Activated T-cell treated with anti-CD3 and anti-CD28 coated beads, Interleukin-2, amount 50 U/mL, for 4 hours (primary cell): ENCODE data around the gene PIGQ. TPM values are rescaled to one million over a fixed set of nuclear protein-coding genes. Genes with fewer than 3 reads are reported as not detected.
A peak's percentile ranks its signal among the peaks of the same experiment; 100 is the strongest.

Experiments
- ATAC-seq, 2 donors: fragments of 200-7000 bp; cut with Tn5 transposase; one replicate each; pipeline ENCODE4 v1.10.0; 2021
- DNase-seq: peaks from one replicate; pipeline ENCODE4 v3.0.0-alpha.2; 2020
- H3K27me3 Mint-ChIP-seq: one replicate; pipeline ENCODE4 v1.8.0; 2021; ENCODE audit warnings: low read depth, mixed read lengths
- H3K36me3 Mint-ChIP-seq: one replicate; pipeline ENCODE4 v1.8.0; 2022; ENCODE audit warnings: mixed read lengths; ENCODE audit not compliant: insufficient read depth
- H3K4me1 Mint-ChIP-seq: one replicate; pipeline ENCODE4 v1.8.0; 2021; ENCODE audit warnings: low read depth, mixed read lengths
- H3K4me3 Mint-ChIP-seq: one replicate; pipeline ENCODE4 v1.8.0; 2021; ENCODE audit warnings: mild to moderate bottlenecking, moderate library complexity, mixed read lengths
- H3K9me3 Mint-ChIP-seq: one replicate; pipeline ENCODE4 v1.8.0; 2021; ENCODE audit warnings: mixed read lengths
- total RNA-seq, 3 donors: library from RNA; stranded (reverse); gene quantifications; one replicate each; pipeline ENCODE4 v1.2.1, GENCODE V29; 2021

Gene PIGQ
- total RNA-seq, 3 donors from 2014 or later: 45.0 to 47.8 (median 46.1) TPM

DNA sequence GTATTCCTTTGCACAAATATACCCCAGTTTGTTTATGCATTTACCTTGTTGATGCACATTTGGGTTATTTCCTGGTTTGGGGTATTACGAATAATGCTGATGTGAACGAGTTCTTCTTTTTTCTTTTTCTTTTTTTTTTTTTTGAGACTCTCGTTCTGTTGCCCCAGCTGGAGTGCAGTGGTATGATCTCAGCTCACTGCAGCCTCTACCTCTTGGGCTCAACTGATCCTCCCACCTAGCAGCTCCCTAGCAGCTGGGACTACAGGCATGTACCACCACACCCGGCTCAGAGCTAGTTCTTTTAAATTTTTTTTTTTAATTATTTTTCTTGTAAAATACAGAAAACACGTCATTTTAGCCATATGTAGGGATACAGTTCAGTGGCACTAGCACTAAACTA lies 34.2 kb downstream of the PIGQ start:
- Mint-ChIP-seq H3K27me3 (no peaks in the 10 kb centered on the region), H3K4me3 (no peak overlapping the region), H3K9me3 (no peaks in the 10 kb centered on the region)

DNA sequence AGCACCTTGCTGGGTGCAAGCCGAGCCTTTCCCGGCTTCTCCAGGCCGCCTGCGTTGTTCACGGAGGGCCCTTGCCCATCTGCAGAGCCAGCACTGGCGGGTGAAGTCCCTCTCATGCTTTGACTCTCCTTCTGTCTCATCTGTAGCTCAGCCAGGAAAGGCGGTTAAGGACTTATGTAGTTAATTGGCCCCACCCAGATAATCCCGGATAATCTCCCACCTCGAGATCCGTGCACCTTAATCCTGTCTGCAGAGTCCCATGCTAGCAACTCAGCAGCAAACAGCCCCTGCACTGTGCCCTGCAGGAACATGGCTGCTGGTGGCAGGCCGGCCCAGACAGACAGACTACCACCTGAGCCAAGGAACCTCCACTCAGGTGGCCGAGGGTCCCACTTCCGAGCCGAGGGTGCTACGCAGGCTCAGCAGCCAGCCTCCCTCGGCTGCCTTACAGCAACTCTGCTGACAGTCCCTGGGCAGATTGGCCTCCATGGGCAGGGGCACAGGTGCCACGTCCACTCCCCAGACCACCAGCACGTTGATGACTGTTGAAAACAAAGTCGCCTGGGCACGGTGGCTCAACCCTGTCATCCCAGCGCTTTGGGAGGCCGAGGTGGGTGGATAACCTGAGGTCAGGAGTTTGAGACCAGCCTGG lies 37.0 kb downstream of the PIGQ start:
- H3K4me3 Mint-ChIP-seq: no peak overlapping the region
- H3K9me3 Mint-ChIP-seq: no peaks in the 10 kb centered on the region
- DNase-seq (no peak), ATAC-seq (no peak)
- no peaks in the 10 kb centered on the region for H3K27me3 Mint-ChIP-seq
- H3K4me1 Mint-ChIP-seq: peaks cover 10% of the 10 kb centered on the region
- no peaks in the 10 kb centered on the region for H3K36me3 Mint-ChIP-seq

More for the DNA sequence above, 34.2 kb downstream of the PIGQ start:
- no peak for ATAC-seq
- no peak for DNase-seq
- Mint-ChIP-seq H3K36me3 (peaks cover 2% of the 10 kb centered on the region), H3K4me1 (peaks cover 6% of the 10 kb centered on the region)

DNA sequence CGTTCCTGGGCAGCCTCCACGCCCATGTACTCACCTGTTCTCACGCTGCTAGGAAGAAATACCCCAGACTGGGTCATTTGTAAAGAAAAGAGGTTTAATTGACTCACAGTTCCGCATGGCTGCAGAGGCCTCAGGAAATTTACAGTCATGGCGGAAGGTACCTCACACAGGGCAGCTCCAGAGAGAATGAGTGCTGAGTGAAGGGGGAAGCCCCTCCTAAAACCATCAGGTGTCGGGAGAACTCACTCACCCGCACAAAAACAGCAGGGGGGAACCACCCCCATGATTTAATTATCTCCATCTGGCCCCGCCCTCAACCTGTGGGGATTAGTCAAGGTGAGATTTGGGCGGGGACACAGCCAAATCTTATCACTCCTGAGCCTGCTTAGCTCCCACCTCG lies 38.3 kb downstream of the PIGQ start:
- no peaks in the 10 kb centered on the region for H3K9me3 Mint-ChIP-seq
- no peak overlapping the region for H3K4me3 Mint-ChIP-seq
- no peak for DNase-seq
- no peaks in the 10 kb centered on the region for H3K27me3 Mint-ChIP-seq
- peak; percentile 74 to 78 for ATAC-seq
- no peaks in the 10 kb centered on the region for H3K36me3 Mint-ChIP-seq
- H3K4me1 Mint-ChIP-seq: peaks cover 10% of the 10 kb centered on the region

DNA sequence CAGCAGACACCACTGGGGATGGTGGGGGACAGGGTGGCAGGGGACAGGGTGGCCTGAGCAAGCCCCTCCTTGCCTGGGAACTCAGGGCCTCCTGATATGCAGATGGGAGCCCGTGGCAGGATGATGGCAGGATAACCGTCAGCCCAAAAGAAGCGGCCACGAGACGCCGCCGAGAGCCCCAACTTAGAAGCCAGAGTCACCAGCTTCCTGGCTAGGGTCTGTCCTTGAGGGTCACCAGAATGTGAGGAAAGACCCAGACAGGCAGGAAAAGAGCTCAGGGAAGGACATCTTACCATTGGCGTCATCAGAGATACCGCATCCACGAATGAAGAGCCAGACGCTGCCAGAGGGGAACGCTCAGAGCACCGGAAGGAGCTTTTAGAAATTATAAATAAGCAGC lies 39.5 kb downstream of the PIGQ start:
- DNase-seq (no peak), ATAC-seq (no peak)
- Mint-ChIP-seq H3K9me3 (no peaks in the 10 kb centered on the region), H3K27me3 (no peaks in the 10 kb centered on the region), H3K36me3 (peaks cover 4% of the 10 kb centered on the region), H3K4me3 (no peak overlapping the region), H3K4me1 (peaks cover 8% of the 10 kb centered on the region)

DNA sequence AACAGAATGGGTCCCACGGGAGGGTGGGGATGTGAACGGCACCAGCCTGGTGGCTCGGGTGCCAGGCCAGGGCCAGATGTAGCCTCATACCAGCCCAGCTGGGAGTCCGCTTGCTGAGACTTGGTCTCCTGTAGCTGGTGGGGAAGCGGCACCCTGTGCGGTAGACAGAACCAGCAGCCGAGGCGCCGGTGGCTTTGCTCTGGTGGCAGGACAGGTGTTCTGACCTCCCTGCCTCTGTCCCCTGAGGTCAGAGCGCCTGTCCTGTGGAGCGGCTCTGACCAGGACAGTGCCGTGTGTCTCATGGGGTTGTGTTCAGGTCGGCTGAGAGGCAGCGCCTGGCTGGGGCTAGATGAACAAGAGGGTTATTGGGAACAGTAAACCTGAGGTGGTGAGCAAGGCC lies 40.2 kb downstream of the PIGQ start:
- H3K36me3 Mint-ChIP-seq: peaks cover 7% of the 10 kb centered on the region
- H3K4me3 Mint-ChIP-seq: no peak overlapping the region
- H3K9me3 Mint-ChIP-seq: no peaks in the 10 kb centered on the region
- H3K27me3 Mint-ChIP-seq: no peaks in the 10 kb centered on the region
- peaks cover 8% of the 10 kb centered on the region for H3K4me1 Mint-ChIP-seq
- ATAC-seq (no peak), DNase-seq (no peak)

DNA sequence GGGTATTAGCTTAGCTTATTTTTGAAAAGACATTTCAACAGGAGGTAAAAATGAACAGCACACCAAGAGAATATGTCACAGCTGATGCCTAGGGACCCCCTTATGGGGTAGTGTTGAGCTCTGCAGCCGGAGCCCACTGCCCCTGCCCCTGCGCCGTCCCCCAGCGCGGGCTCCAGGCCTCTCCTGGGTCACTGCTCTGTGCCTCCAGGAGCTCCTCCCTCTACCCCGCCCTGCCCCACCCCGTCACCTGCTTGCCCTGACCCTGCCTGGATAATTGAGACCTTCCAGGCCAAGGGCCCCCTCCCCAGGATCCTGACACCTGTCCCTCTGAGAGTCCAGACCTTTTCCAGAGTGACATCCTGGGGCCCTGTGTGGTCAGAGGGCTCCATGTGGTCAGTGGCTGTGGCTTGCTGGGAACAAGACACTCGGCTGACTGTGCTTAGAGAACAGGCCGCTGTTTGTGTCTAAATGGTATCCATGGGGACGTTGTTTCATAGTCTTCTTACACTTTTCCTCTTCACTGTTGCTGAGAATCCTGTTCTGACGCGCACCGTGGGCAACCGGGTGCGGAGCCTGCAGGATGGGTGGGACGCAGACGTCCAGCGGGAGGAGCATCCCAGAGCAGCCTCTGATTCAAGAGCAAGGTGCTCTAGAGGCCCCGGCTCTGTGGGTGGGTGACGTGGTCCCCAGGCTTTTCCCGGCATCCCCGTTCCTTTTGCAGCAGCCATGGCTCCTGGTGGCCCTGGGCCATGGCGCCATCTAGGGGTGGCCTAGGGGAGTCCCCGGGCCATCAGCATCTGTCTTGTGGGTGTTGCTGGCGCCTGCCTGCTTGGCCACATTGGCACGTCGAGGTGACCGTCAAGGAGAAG lies 41.0 kb downstream of the PIGQ start:
- no peaks in the 10 kb centered on the region for H3K27me3 Mint-ChIP-seq
- peaks cover 7% of the 10 kb centered on the region for H3K36me3 Mint-ChIP-seq
- peaks cover 8% of the 10 kb centered on the region for H3K4me1 Mint-ChIP-seq
- ATAC-seq: peak; percentile 84
- no peaks in the 10 kb centered on the region for H3K9me3 Mint-ChIP-seq
- DNase-seq: peak; percentile 57
- no peak overlapping the region for H3K4me3 Mint-ChIP-seq

DNA sequence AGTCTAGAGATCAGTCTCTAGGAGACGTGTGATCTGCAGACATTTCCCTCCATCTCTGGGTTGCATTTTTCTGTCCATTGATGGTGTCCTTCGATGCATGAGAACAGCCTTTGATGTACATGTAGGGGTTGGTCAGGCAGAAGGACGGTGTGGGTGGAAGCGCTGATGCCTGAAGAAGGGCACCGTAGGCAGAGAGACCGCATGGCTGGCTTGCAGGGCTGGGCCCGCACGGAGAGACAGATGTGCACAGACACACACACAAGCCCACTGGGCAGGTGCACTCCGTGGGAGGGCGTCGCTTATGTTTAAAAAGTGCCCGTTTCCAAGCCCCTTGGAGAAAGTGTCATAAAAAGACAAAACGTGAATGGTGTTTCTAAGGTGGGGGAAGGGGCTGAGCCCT lies 45.4 kb downstream of the PIGQ start:
- Mint-ChIP-seq H3K27me3 (no peaks in the 10 kb centered on the region), H3K4me1 (peaks cover 5% of the 10 kb centered on the region), H3K4me3 (no peak overlapping the region), H3K9me3 (no peaks in the 10 kb centered on the region), H3K36me3 (peaks cover 7% of the 10 kb centered on the region)
- no peak for ATAC-seq
- no peak for DNase-seq

DNA sequence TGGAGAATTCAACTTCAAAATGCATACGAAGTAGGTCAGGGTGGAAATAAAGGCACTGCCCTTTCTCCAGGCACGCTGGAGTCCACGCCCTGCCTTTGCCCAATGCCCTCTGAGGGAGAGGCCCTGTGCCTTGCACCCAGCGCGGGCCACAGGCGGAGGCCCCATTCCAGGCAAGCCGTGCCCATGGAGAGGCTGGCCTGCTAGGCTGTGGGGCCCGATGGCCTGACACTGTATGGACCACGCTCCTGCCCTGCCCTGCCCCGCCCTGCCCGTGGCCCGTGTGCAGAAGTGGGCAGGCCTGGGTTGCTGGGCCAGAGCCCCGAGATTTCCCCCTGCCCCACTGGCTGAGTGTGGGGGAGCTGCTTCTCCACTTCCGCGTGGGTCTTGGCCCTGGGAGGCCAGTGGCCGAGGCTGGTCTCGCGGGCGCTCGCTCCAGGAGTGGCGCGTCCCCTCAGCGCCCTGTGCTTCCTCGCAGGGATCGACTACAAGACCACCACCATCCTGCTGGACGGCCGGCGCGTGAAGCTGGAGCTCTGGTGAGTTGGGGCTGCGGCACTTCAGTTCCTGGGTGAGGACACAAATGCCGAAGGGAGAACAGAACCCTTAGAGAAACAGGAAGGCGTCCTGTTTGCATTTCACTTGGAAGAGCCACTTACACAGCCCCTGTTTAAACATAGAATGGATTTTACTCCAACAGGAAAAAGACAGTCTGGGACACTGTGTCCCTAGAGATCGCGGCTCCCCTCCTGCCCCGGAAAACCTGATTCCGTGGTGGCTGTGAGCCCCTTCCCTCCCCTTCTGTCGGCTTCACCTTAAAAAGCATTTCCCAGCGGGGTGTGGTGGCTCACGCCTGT lies 47.2 kb downstream of the PIGQ start:
- Mint-ChIP-seq H3K4me3 (no peak overlapping the region), H3K9me3 (no peaks in the 10 kb centered on the region), H3K36me3 (peaks cover 7% of the 10 kb centered on the region), H3K27me3 (no peaks in the 10 kb centered on the region), H3K4me1 (no peaks in the 10 kb centered on the region)
- DNase-seq: no peak
- ATAC-seq: no peak

DNA sequence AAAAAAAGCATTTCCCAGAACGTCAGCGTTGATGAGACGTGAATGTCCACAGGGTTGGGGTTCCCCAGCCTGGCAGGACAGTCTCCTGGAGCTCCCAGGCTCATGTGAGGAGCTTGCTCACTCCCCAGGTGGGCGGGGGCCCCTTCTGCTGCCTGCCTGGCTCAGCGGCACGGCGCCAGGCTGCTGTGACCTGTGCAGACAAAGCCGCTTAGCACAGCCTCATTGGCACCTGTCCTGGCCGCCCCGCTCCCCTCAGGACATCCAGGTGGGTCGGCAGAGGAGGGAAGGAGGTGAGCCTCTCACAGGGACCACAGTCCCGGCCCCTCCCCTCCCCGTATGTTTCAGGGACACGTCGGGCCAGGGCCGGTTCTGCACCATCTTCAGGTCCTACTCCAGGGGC lies 48.1 kb downstream of the PIGQ start:
- no peak overlapping the region for H3K4me3 Mint-ChIP-seq
- H3K9me3 Mint-ChIP-seq: no peaks in the 10 kb centered on the region
- no peak for ATAC-seq
- H3K27me3 Mint-ChIP-seq: no peaks in the 10 kb centered on the region
- peaks cover 7% of the 10 kb centered on the region for H3K36me3 Mint-ChIP-seq
- no peak for DNase-seq
- H3K4me1 Mint-ChIP-seq: no peaks in the 10 kb centered on the region

DNA sequence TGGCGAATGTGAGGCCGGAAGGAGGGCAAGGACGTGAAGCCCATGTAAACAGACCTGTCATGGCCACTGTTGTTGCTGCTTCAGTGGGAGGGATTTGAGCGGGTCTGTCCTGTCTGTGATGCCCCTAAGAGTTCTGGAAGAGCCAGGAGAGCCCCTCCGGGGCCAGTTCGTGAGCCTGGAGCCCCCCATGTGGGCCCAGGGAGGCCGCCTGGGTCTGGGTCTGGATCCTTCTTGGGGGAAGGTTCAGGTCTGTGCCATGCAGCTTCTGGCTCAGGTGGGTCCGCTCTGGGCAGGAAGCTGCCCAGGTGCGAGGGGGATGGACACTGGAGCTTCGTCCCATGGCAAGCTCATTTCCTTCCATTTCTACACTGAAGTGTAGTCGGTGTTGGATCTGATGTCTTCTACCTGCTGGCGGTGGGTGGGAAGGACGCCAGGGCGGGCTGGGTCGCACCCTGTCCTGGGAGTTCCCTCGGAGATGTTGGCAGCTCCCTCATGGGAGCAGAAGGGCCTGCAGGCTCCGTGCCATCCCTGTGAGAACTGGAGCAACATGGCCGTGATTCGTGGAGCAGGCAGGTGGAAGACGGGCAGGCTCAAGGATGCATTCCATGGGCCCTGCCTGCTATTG lies 49.8 kb downstream of the PIGQ start:
- Mint-ChIP-seq H3K4me3 (no peak overlapping the region), H3K9me3 (no peaks in the 10 kb centered on the region), H3K4me1 (no peaks in the 10 kb centered on the region)

DNA sequence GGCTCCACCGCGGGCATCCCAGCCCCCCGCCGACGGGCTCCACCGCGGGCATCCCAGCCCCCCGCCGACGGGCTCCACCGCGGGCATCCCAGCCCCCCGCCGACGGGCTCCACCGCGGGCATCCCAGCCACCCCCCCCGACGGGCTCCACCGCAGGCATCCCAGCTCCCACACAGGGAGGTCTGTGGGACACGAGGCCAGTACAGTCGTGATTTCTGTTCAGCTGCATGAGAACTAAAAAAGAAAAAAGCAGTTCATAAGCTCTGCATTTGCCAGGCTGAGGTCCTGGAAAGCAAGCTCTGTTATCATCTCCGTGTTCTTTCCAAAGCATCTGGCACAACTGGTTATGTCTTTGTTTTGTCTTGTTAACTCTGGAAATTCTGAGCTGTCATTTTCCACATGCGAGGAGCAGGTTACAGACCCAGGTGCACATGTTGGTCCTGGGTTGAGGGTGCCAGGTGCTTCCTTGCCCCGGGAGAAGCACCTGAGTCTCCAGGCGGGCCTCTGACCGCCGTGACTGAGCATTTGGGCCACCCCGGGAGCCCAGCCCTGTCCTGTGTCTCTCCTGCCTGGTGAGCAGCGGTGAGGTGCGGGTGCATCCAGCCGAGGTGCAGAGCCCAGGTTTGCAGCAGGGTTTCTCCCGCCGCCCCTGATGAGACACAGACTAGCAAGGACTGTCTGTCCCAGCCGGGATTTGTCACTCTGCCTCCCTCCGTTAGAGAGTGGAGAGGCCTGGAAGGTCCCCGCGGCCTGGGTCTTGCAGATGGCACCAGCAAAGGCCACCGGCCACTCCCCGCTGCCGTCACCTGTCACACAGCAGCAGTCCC lies 51.1 kb downstream of the PIGQ start:
- Mint-ChIP-seq H3K27me3 (no peaks in the 10 kb centered on the region), H3K4me1 (no peaks in the 10 kb centered on the region), H3K4me3 (no peak overlapping the region), H3K9me3 (no peaks in the 10 kb centered on the region), H3K36me3 (no peaks in the 10 kb centered on the region)
- DNase-seq (no peak), ATAC-seq (no peak)

More for the DNA sequence above, 49.8 kb downstream of the PIGQ start:
- Mint-ChIP-seq H3K27me3 (no peaks in the 10 kb centered on the region), H3K36me3 (peaks cover 2% of the 10 kb centered on the region)
- ATAC-seq (no peak), DNase-seq (no peak)

DNA sequence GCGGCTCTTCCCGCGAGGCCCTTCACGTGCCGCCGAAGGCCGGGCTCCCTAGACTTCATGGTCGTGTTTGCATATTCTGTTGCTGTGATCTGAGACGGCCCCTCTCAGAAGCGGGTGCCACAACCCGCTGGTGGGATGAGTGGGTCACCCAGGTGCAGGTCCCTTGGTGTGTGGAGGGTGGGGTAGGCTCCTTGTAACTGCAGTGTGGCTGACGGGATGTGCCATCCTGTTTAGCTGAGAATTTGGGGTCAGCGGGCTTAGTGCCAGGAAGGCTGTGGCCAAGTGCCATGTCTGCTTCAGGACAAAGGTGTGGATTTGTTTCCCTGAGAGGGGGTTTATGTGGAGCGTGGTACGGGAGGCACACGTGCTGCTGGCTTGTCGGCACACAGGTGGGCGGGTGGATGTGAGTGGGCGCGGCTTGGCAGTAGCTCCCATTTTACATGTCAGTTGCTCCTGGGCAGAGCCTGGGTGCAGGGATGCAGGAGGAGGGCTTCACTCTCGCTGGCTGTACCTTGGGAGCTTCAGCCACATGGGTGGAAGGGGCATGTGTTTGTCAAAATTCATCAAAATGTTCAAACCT lies 51.8 kb downstream of the PIGQ start:
- Mint-ChIP-seq H3K36me3 (no peaks in the 10 kb centered on the region), H3K27me3 (no peaks in the 10 kb centered on the region), H3K4me3 (no peak overlapping the region), H3K4me1 (no peaks in the 10 kb centered on the region), H3K9me3 (no peaks in the 10 kb centered on the region)
- ATAC-seq (no peak), DNase-seq (no peak)

DNA sequence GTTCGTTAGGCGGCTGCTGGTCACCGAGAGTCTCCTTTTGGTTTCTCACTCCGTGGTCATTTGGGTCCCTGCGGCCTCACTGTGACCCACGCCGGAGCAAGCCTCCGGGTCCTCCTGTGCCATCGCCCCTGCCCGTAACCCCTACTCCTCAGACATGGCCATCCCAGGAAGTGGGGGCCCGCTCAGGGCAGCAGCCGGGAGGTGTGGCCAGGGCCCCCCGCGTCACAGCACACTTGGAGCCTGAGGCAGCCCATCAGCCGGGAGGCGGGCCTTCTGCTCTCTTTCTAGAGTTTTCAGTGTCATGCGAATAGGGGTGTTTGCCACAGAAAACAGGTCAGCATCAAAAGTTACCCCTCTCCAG lies 53.1 kb downstream of the PIGQ start:
- Mint-ChIP-seq H3K27me3 (no peaks in the 10 kb centered on the region), H3K36me3 (no peaks in the 10 kb centered on the region), H3K9me3 (no peaks in the 10 kb centered on the region), H3K4me1 (no peaks in the 10 kb centered on the region), H3K4me3 (no peak overlapping the region)
- ATAC-seq (no peak), DNase-seq (no peak)
